Fibroblast of lung (primary cell): Measurements from ENCODE around the gene SLC22A23.

Experiments
- EZH2 ChIP-seq: IDR thresholded peaks from 2 replicates; pipeline ENCODE4 v1.5.1; 2012; ENCODE audit warnings: low read length, control low read depth, mild to moderate bottlenecking; ENCODE audit errors: missing control alignments
- TF ChIP-seq, protein P1 (sequence below), 2 donors: IDR thresholded peaks in 1 of 2; conservative IDR thresholded peaks in 1 of 2; 1 replicate in 1 of 2; 2 replicates in 1 of 2; pipeline ENCODE4 v1.5.1; 2011 to 2012; ENCODE audit warnings: low read length in 2 of 2, control low read depth in 1 of 2, inconsistent platforms in 1 of 2, low read depth in 1 of 2, mild to moderate bottlenecking in 1 of 2

DNA sequence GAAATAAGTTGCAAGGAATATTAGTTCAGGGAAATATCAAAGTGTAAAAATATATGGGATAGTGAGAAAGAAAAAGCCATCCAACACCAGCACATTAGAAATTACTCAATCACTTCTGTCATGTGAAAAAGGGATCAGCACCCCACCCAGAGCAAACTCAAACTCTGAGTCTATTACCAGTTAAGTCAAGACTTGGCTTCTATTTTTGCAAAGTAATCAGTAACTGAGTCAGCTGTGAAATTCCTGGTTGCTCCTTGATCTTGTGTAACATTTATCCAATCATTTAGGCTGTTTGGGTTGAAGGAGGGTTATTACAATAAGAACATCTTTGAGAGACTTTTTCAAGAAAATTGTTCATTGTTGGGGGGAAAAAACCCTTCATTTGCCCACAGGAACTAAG is 51.2 kb downstream of the SLC22A23 start:
- TF ChIP-seq, protein P1, sequence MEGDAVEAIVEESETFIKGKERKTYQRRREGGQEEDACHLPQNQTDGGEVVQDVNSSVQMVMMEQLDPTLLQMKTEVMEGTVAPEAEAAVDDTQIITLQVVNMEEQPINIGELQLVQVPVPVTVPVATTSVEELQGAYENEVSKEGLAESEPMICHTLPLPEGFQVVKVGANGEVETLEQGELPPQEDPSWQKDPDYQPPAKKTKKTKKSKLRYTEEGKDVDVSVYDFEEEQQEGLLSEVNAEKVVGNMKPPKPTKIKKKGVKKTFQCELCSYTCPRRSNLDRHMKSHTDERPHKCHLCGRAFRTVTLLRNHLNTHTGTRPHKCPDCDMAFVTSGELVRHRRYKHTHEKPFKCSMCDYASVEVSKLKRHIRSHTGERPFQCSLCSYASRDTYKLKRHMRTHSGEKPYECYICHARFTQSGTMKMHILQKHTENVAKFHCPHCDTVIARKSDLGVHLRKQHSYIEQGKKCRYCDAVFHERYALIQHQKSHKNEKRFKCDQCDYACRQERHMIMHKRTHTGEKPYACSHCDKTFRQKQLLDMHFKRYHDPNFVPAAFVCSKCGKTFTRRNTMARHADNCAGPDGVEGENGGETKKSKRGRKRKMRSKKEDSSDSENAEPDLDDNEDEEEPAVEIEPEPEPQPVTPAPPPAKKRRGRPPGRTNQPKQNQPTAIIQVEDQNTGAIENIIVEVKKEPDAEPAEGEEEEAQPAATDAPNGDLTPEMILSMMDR (conservative IDR thresholded peaks at IDR 0.05 in 1 of 2, IDR thresholded peaks at IDR 0.05 in 1 of 2; ENCODE audit: low read depth in 1 of 2, low read length in 2 of 2): no peak
- no peak for TF ChIP-seq EZH2
